Upper lobe of left lung (tissue), 4 donors: ENCODE data around the gene AMTN.

Experiments
- CTCF ChIP-seq, 6 experiments: fragments of 450-650 bp in 4 of 6; fragments of 200-600 bp in 2 of 6; sonication (generic) in 2 of 6; IDR thresholded peaks; one replicate each; pipeline ENCODE4 v1.5.1; 2016 to 2019; ENCODE audit warnings: antibody characterized with exemption in 6 of 6
- POLR2A ChIP-seq, 4 donors: fragments of 450-650 bp; IDR thresholded peaks; one replicate each; pipeline ENCODE4 v1.5.1; 2016 to 2017; ENCODE audit warnings: antibody characterized with exemption in 4 of 4, mild to moderate bottlenecking in 2 of 4
- POLR2AphosphoS5 ChIP-seq, 2 donors: sonication (generic); formaldehyde crosslinking; IDR thresholded peaks; one replicate each; pipeline ENCODE4 v1.5.1; 2017; ENCODE audit warnings: antibody characterized with exemption in 2 of 2

- TF ChIP-seq POLR2AphosphoS5 (IDR thresholded peaks at IDR 0.05) (no peak), CTCF (IDR thresholded peaks at IDR 0.05) (no peak), POLR2A (IDR thresholded peaks at IDR 0.05) (no peak)
These were observed 41.6 kb downstream of the AMTN start for GRCh38 chr4:70559924-70560323.
